NCI-H524 treated with DMSO at 0.1 percent for 48 hours (cell line): ENCODE results near the gene RHCE.
"Not testable (repeated sequence)": the region's sequence is repeated elsewhere in the genome, so short reads cannot be mapped to it uniquely, and the experiment has no call there.

ENCODE experiments used
- DNase-seq: peaks from one replicate; lab custom pipeline; 2025; lab: John Stamatoyannopoulos, UW

Gene RHCE

GRCh38 chr1:25398079-25398478 lies 22.5 kb downstream of the RHCE start:
- not testable (repeated sequence) for DNase-seq

- DNase-seq = not testable (repeated sequence)
Measured at GRCh38 chr1:25397549-25397948, 23.1 kb downstream of the RHCE start.

DNA sequence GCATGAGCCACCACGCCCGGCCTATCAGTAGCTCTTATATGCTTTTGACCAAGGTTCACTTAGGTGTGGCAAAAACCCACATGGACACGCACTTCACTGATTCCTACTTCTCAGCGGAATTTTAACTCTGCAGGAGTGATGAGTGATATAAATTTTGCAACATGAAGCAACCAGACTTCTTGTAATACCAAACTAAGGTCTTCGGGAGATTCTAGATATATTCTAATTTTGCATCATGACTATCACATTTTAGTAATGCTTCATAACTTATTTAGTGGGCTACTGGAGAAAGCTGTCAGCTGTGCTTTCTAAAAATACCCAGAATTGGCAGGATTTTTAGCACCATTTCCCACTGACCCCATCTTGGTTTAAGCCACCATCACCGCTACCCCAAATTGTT lies 27.8 kb downstream of the RHCE start:
- no peak for DNase-seq

DNA sequence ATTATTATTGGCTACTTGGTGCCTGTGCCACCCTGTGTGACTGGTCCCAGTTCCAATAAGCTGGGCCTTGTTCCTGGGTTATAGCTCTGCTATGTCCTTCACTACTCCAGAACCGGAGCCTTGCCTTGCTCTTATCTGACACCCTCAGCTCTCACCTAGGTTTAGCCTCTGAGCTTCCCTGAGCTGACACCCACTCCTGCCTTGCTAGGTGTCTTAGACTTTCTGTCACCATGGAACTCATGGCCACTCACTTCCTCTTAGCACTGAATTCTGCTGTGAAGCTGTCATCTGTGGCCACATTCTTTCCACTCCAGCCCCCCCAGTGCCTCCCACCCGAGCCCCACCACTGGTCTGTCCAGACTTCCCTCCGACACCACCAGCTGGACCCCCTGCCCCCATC lies 30.9 kb downstream of the RHCE start:
- not testable (repeated sequence) for DNase-seq

GRCh38 chr1:25388691-25389090 lies 31.9 kb downstream of the RHCE start:
- DNase-seq = not testable (repeated sequence)

DNA sequence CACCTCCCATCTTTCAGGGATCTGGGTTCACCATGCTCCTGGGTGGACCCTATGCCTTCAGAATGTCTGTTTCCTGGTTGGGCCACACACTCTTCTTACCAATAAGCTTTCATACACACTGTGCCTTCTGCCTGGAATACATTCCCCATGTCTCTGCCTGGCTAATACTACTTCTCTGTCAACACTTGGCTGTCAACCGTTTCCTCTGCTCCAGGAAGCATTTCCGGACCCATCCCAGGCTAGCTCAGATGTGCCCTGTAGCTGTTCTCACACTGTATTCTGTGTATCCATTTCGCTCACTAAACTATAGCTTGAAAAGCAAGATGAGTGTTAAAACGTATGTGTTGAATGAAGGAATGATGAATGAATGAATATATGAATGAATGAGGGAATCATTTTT lies 33.5 kb downstream of the RHCE start:
- not testable (repeated sequence) for DNase-seq

GRCh38 chr1:25383875-25384274 lies 36.8 kb downstream of the RHCE start:
- not testable (repeated sequence) for DNase-seq

DNA sequence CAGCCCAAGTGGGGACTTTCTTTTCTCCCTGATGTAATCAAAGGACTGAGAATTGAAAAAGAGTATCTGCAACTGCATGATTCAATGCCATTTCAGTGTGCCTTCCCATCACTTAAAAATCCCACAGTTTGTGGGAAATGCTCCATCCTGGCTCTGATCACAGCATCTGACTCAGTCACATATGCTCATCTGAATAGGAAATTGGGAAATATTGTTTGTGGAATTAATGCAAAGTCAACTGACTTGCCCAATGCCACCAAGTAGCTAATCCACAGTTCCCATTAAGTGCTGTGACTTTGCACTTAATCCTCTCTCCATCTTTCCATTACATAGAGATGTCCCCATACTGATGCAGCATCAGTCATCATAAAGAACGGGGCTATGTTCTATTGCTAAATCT lies 37.5 kb downstream of the RHCE start:
- not testable (repeated sequence) for DNase-seq

DNA sequence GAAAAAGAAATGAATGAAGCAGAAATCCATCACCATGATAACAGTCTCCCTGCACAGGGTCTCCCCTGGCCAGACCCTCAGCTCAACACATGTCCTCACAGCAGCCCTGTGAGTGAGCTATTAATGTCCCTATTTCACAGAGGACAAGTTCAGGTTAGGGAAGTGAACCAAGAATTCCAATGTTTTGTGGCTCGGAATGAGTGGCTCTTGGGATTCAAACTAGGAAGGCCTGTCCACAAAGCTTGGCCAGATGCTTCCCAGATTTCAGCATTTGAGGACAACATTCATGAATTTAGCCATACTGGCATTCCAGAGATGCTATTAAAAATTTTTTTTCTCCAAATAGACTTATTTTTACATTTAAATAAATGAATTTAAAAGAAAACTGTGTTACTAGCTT lies 38.1 kb downstream of the RHCE start:
- not testable (repeated sequence) for DNase-seq

GRCh38 chr1:25378367-25378766 lies 42.3 kb downstream of the RHCE start:
- not testable (repeated sequence) for DNase-seq

- DNase-seq = not testable (repeated sequence)
Measured at GRCh38 chr1:25371757-25372156, 48.9 kb downstream of the RHCE start.

- DNase-seq = not testable (repeated sequence)
Measured at GRCh38 chr1:25369691-25370271, 50.8 kb downstream of the RHCE start.

- no peak for DNase-seq
Measured at GRCh38 chr1:25369241-25369640, 51.4 kb downstream of the RHCE start.

GRCh38 chr1:25362634-25363559 lies 57.7 kb downstream of the RHCE start:
- DNase-seq = not testable (repeated sequence)

- DNase-seq = no peak
Measured at GRCh38 chr1:25361901-25362300, 58.7 kb downstream of the RHCE start.

GRCh38 chr1:25360596-25361581 lies 59.7 kb downstream of the RHCE start:
- DNase-seq = no peak

GRCh38 chr1:25356848-25357247 lies 63.8 kb downstream of the RHCE start:
- DNase-seq = no peak

- DNase-seq = no peak
Measured at GRCh38 chr1:25356441-25356840, 64.2 kb downstream of the RHCE start.

GRCh38 chr1:25355841-25356395 lies 64.7 kb downstream of the RHCE start:
- no peak for DNase-seq

DNA sequence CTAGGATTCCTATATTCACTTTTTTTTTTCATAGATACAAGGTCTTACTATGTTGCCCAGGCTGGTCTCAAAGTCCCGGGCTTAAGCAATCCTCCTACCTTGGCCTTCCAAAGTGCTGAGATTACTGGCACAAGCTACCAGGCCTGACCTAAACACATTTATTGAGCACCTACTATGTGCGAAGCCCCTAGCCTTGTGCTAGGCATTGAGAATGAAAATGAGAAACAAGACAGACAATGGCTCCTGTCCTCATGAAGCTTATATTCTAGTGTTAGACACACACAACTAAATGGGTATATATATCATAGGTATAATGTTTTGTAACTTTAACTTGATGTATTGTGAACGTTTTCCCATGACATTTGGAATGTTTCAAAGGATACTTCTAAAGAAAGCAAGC lies 71.0 kb downstream of the RHCE start:
- no peak for DNase-seq

DNA sequence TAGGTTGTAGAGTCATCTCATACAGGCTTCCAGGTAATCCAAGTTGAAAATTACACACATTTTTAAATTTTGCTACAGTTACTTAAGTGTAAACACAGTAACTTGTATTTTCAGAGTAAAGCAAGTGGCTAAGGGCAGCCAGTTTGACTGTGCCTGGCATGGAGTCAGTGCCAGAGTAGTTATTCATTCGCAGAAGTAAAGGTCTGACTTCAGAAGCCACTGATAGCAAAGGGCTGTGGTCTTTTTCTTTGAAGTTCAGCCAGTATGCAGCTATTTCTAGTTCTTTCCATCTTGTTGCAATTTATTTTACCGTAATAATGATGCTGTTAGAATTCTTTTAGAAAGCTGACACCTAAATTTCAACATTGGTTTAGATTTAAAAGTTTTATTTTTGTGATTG lies 73.1 kb downstream of the RHCE start:
- DNase-seq = no peak

- DNase-seq = no peak
Measured at GRCh38 chr1:25343872-25344271, 76.8 kb downstream of the RHCE start.
